A673 (cell line): ENCODE measurements around the gene KLRG1. TPM values are rescaled to one million over a fixed set of nuclear protein-coding genes. Genes with fewer than 3 reads are reported as not detected.

Experiments
- BruUV-seq: library from RNA; stranded (reverse); fragments of 400-500 nt; replicated peaks from 2 replicates; lab custom pipeline; 2021; lab: Mats Ljungman, UMichigan
- CTCF ChIA-PET: fragments of 300-600 bp; sonication (Branson Sonifier 250); formaldehyde crosslinking; loops from one replicate; lab custom pipeline; 2022; ENCODE audit warnings: antibody characterized with exemption; lab: Charles Lee
- POLR2A ChIA-PET: fragments of 300-600 bp; sonication (Branson Sonifier 250); formaldehyde crosslinking; loops from one replicate; lab custom pipeline; 2022; ENCODE audit warnings: antibody characterized with exemption; ENCODE audit not compliant: low non-redundant PET; lab: Charles Lee
- DNase-seq: peaks from one replicate; pipeline ENCODE4 v3.0.0-alpha.2; 2015; ENCODE audit warnings: low spot score
- H3K27ac ChIP-seq: fragments of 200-600 bp; sonication (generic); 2 replicates; pipeline ENCODE4 v1.5.1; 2016; ENCODE audit warnings: mixed run types, low read depth, mild to moderate bottlenecking, mixed read lengths, antibody characterized with exemption, low read length; ENCODE audit not compliant: poor library complexity, severe bottlenecking
- H3K27me3 ChIP-seq: fragments of 200-600 bp; sonication (generic); replicated peaks from 2 replicates; pipeline ENCODE4 v1.6.1; 2017; ENCODE audit warnings: mixed run types, low read depth, mild to moderate bottlenecking, mixed read lengths, antibody characterized with exemption, low read length; ENCODE audit not compliant: insufficient read depth, poor library complexity
- H3K36me3 ChIP-seq: fragments of 200-600 bp; sonication (generic); 2 replicates; pipeline ENCODE4 v1.6.1; 2016; ENCODE audit warnings: mixed run types, mild to moderate bottlenecking, mixed read lengths, antibody characterized with exemption, low read length; ENCODE audit not compliant: insufficient read depth, poor library complexity, severe bottlenecking
- H3K4me1 ChIP-seq: fragments of 200-600 bp; sonication (generic); 2 replicates; pipeline ENCODE4 v1.6.1; 2017; ENCODE audit warnings: mixed run types, mild to moderate bottlenecking, mixed read lengths, antibody characterized with exemption, low read length; ENCODE audit not compliant: insufficient read depth, poor library complexity, severe bottlenecking
- H3K4me3 ChIP-seq: fragments of 200-600 bp; sonication (generic); 2 replicates; pipeline ENCODE4 v1.5.1; 2016; ENCODE audit warnings: low read depth, mixed run types, mild to moderate bottlenecking, mixed read lengths, low read length; ENCODE audit not compliant: poor library complexity, severe bottlenecking
- H3K9me3 ChIP-seq: fragments of 200-600 bp; sonication (generic); 2 replicates; pipeline ENCODE4 v1.6.1; 2016; ENCODE audit warnings: mixed run types, low read depth, mild to moderate bottlenecking, mixed read lengths, antibody characterized with exemption, low read length; ENCODE audit not compliant: poor library complexity, severe bottlenecking
- EZH2 ChIP-seq: fragments of 200-600 bp; sonication (generic); IDR thresholded peaks from 2 replicates; pipeline ENCODE4 v1.6.1; 2017; ENCODE audit warnings: borderline replicate concordance, low read depth, mild to moderate bottlenecking, mixed read lengths, antibody characterized with exemption, low read length; ENCODE audit not compliant: poor library complexity, severe bottlenecking
- intact Hi-C: fragments of 100-400 bp; cut with micrococcal nuclease; formaldehyde crosslinking; loops from one replicate; pipeline ENCODE4 v1.10.0; 2022; ENCODE audit not compliant: unreplicated experiment
- total RNA-seq: library from RNA; stranded (reverse); gene quantifications from 2 replicates; pipeline ENCODE4 v1.2.3, GENCODE V29; 2021
- TF ChIP-seq, protein P1 (sequence below): fragments of 300-800, 200-600 bp; sonication (generic); conservative IDR thresholded peaks from 2 replicates; pipeline ENCODE4 v1.5.1; 2017; ENCODE audit warnings: low read depth, mild to moderate bottlenecking, antibody characterized with exemption, low read length, moderate library complexity, mixed read lengths

Gene KLRG1
- total RNA-seq, 1 experiment from 2014 or later: 1.2 TPM

DNA sequence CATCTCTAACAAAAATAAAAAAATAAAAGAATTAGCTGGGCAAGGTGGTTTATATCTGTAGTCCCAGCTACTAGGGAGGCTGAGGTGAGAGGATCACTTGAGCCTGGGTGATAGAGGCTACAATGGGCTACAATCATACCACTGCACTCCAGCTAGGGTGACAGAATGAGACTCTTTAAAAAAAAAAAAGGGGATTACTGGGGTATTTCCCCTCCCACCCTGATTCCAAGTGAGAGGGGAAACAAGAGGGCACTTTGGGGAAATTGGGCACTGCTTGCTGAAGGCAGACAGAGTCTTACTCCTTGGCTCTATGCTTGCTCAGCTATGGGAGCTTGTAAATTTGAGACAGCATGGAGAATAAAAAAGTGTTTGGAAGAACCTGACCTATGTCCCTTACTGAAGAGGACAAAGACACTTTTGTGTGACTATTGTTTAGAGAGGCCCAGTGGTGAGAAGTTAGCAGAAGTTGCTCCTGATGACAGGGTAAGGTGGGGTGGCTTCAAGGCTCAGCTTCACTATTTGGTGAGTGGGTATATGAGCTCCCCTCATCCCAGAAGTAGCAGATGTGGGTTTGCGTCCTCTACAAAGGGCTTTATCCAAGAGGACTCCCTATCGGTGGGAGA, 44.0 kb downstream of the KLRG1 start:
- BruUV-seq: no TSS peak
- no peaks in the 10 kb centered on the region for H3K4me1 ChIP-seq

DNA sequence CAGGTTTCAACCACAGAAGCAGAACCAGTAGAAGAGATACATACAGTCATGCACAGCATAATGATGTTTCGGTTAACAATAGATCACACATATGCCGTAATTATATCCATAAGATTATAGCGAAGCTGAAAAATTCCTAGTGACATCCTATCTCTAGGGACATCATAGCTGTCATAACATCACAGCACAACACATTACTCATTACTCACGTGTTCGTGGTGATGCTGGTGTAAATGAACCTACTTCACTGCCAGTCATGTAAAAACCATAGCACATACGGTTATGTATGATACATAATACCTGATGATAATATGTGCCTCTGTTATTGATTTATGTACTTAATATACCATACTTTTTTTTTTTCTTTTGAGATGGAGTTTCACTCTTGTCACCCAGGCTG, 44.7 kb downstream of the KLRG1 start:
- ChIA-PET CTCF (no interaction called here), POLR2A (no interaction called here)
- no peaks in the 10 kb centered on the region for H3K4me1 ChIP-seq
- no TSS peak for BruUV-seq
- no peaks in the 10 kb centered on the region for H3K9me3 ChIP-seq
- DNase-seq: no peak
- H3K27me3 ChIP-seq: no peaks in the 10 kb centered on the region
- TF ChIP-seq EZH2: no peak
- TF ChIP-seq, protein P1, sequence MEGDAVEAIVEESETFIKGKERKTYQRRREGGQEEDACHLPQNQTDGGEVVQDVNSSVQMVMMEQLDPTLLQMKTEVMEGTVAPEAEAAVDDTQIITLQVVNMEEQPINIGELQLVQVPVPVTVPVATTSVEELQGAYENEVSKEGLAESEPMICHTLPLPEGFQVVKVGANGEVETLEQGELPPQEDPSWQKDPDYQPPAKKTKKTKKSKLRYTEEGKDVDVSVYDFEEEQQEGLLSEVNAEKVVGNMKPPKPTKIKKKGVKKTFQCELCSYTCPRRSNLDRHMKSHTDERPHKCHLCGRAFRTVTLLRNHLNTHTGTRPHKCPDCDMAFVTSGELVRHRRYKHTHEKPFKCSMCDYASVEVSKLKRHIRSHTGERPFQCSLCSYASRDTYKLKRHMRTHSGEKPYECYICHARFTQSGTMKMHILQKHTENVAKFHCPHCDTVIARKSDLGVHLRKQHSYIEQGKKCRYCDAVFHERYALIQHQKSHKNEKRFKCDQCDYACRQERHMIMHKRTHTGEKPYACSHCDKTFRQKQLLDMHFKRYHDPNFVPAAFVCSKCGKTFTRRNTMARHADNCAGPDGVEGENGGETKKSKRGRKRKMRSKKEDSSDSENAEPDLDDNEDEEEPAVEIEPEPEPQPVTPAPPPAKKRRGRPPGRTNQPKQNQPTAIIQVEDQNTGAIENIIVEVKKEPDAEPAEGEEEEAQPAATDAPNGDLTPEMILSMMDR: no peak
- no peaks in the 10 kb centered on the region for H3K36me3 ChIP-seq
- no peak overlapping the region for H3K4me3 ChIP-seq
- no peak overlapping the region for H3K27ac ChIP-seq
- intact Hi-C loops: no loop called here

More for the DNA sequence above, 44.0 kb downstream of the KLRG1 start:
- POLR2A ChIA-PET: no interaction called here
- CTCF ChIA-PET: no interaction called here
- Histone ChIP-seq H3K9me3 (no peaks in the 10 kb centered on the region), H3K27ac (no peak overlapping the region), H3K4me3 (no peak overlapping the region), H3K27me3 (no peaks in the 10 kb centered on the region), H3K36me3 (no peaks in the 10 kb centered on the region)
- DNase-seq: no peak
- no peak for TF ChIP-seq EZH2
- TF ChIP-seq, protein P1: no peak
- intact Hi-C loops: no loop called here

GRCh38 chr12:9036227-9036626, 46.9 kb downstream of the KLRG1 start:
- no peak overlapping the region for H3K4me3 ChIP-seq
- intact Hi-C loops: loop anchor here (5.0 kb wide), 1 partner anchor 354 kb away; no protein-coding TSS in a partner anchor
- no peaks in the 10 kb centered on the region for H3K9me3 ChIP-seq
- H3K27ac ChIP-seq: no peak overlapping the region
- no peaks in the 10 kb centered on the region for H3K36me3 ChIP-seq
- CTCF ChIA-PET: no interaction called here
- TF ChIP-seq, protein P1: no peak
- no peak for TF ChIP-seq EZH2
- BruUV-seq: no TSS peak
- no peaks in the 10 kb centered on the region for H3K4me1 ChIP-seq
- POLR2A ChIA-PET: no interaction called here
- no peak for DNase-seq
- H3K27me3 ChIP-seq: no peaks in the 10 kb centered on the region
